Fibroblast of lung (primary cell): ENCODE data around the gene HEG1. TPM values are rescaled to one million over a fixed set of nuclear protein-coding genes. Genes with fewer than 3 reads are reported as not detected.

Source experiments
- DNase-seq, 2 donors: peaks; one replicate each; pipeline versions ENCODE4 v3.0.0 to v3.0.0-alpha.2; 2010; ENCODE audit warnings: low read depth in 2 of 2
- H2AFZ ChIP-seq: 2 replicates; pipeline ENCODE4 v1.5.1; 2012; ENCODE audit warnings: low read length, control low read depth, inconsistent platforms
- H3K27ac ChIP-seq: 2 replicates; pipeline ENCODE4 v1.5.1; 2011; ENCODE audit warnings: low read length, control low read depth; ENCODE audit not compliant: insufficient read depth
- H3K27me3 ChIP-seq: 2 replicates; pipeline ENCODE4 v1.5.1; 2011; ENCODE audit warnings: mild to moderate bottlenecking, low read length; ENCODE audit not compliant: control insufficient read depth, insufficient read depth
- H3K36me3 ChIP-seq: 2 replicates; pipeline ENCODE4 v1.5.1; 2011; ENCODE audit warnings: low read length; ENCODE audit not compliant: control insufficient read depth, insufficient read depth
- H3K4me1 ChIP-seq: 2 replicates; pipeline ENCODE4 v1.5.1; 2011; ENCODE audit warnings: low read length; ENCODE audit not compliant: control insufficient read depth, insufficient read depth; ENCODE audit errors: extremely low read depth
- H3K4me2 ChIP-seq: 2 replicates; pipeline ENCODE4 v1.5.1; 2011; ENCODE audit warnings: low read length, control low read depth; ENCODE audit not compliant: insufficient read depth; ENCODE audit errors: extremely low read depth
- H3K4me3 ChIP-seq, 4 experiments: fragments of 200-600 bp in 1 of 4; sonication (generic) in 1 of 4; replicated peaks in 1 of 4; 2 replicates each; pipeline ENCODE4 v1.5.1; 2011 to 2016; ENCODE audit warnings: low read length in 4 of 4, low read depth in 3 of 4, mild to moderate bottlenecking in 3 of 4, control low read depth in 2 of 4, inconsistent platforms in 1 of 4, mixed read lengths in 1 of 4; ENCODE audit not compliant: insufficient read depth in 1 of 4; ENCODE audit errors: control extremely low read depth in 1 of 4
- H3K79me2 ChIP-seq: 2 replicates; pipeline ENCODE4 v1.5.1; 2012; ENCODE audit warnings: mild to moderate bottlenecking, low read length, inconsistent platforms; ENCODE audit not compliant: control insufficient read depth, insufficient read depth
- H3K9ac ChIP-seq: 2 replicates; pipeline ENCODE4 v1.5.1; 2011; ENCODE audit warnings: mild to moderate bottlenecking, low read length, control low read depth; ENCODE audit not compliant: insufficient read depth
- H3K9me3 ChIP-seq: 2 replicates; pipeline ENCODE4 v1.5.1; 2012; ENCODE audit warnings: low read depth, low read length; ENCODE audit not compliant: control insufficient read depth, insufficient read depth
- H4K20me1 ChIP-seq: 2 replicates; pipeline ENCODE4 v1.5.1; 2011; ENCODE audit warnings: low read length; ENCODE audit not compliant: control insufficient read depth, insufficient read depth; ENCODE audit errors: extremely low read depth
- EZH2 ChIP-seq: IDR thresholded peaks from 2 replicates; pipeline ENCODE4 v1.5.1; 2012; ENCODE audit warnings: low read length, control low read depth, mild to moderate bottlenecking; ENCODE audit errors: missing control alignments
- polyA plus RNA-seq, 2 donors: library from polyadenylated mRNA; depleted of rRNA in 1 of 2; stranded (reverse) in 1 of 2; unstranded in 1 of 2; fragments of >200 nt; gene quantifications; 2 replicates each; pipeline ENCODE4 v1.2.1, GENCODE V29; 2011 to 2012; ENCODE audit warnings: missing spikeins in 1 of 2
- total RNA-seq: library from RNA; depleted of rRNA; stranded (reverse); fragments of >200 nt; gene quantifications from 2 replicates; pipeline ENCODE4 v1.2.1, GENCODE V29; 2014
- TF ChIP-seq, protein P1 (sequence below), 2 donors: IDR thresholded peaks in 1 of 2; conservative IDR thresholded peaks in 1 of 2; 1 replicate in 1 of 2; 2 replicates in 1 of 2; pipeline ENCODE4 v1.5.1; 2011 to 2012; ENCODE audit warnings: low read length in 2 of 2, control low read depth in 1 of 2, inconsistent platforms in 1 of 2, low read depth in 1 of 2, mild to moderate bottlenecking in 1 of 2

HEG1 gene
- total and polyA plus RNA-seq, 2 donors (not counting 1 experiment from before 2014, with no cell fraction given): 137 to 305 TPM

DNA sequence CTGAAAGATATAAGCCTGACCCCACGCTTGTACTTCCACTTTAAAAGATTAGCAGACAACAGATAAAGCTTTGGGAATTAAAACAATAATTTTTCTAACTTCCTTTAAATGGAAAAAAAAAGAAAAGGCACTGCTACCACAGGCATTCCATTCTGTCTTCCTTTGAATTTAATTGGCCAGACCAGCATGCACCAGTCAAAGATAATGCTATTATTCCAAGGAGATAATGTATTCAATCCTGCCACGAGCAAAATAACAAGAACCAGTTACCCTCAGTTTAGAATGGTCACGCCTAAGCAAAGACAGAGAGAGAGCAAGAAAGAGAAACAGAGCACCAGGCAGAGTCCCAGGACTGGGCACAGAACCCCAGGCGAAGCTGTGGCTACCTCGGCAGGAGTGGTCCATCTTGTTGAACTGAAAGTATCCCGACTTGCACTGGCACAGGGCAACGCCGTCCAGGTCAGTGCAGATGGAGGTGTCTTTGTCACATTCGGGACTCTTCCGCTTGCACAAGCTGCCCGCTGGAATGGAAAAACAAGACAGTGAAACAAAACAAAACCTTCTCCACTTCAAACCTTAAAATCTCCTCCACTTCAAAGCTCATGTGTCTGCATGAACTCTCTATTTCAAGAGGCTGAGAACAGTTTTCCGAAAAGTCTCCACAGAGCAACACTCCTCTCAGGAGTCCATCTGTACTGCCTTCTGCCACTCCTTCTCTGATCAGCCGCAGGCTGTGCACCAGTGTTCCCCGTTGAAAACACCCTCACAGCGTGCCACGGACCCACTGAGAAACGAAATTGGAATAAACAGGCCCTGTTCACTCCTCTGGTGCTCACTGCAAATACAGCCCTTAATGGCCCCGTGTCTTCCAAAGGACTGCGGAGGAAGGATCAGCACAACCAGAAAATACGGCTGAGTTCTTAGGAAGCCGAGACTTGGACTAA lies 58.2 kb downstream of the HEG1 start:
- Histone ChIP-seq H3K4me2 (no peak overlapping the region), H3K27ac (no peak overlapping the region), H3K4me3 (no peak overlapping the region), H4K20me1 (no peaks in the 10 kb centered on the region), H3K9me3 (no peaks in the 10 kb centered on the region), H3K79me2 (no peaks in the 10 kb centered on the region), H2AFZ (no peak overlapping the region), H3K4me1 (peaks cover 4% of the 10 kb centered on the region), H3K36me3 (peaks cover 39% of the 10 kb centered on the region), H3K27me3 (no peaks in the 10 kb centered on the region), H3K9ac (no peak overlapping the region)
- no peak for DNase-seq
- TF ChIP-seq EZH2: no peak
- TF ChIP-seq, protein P1, sequence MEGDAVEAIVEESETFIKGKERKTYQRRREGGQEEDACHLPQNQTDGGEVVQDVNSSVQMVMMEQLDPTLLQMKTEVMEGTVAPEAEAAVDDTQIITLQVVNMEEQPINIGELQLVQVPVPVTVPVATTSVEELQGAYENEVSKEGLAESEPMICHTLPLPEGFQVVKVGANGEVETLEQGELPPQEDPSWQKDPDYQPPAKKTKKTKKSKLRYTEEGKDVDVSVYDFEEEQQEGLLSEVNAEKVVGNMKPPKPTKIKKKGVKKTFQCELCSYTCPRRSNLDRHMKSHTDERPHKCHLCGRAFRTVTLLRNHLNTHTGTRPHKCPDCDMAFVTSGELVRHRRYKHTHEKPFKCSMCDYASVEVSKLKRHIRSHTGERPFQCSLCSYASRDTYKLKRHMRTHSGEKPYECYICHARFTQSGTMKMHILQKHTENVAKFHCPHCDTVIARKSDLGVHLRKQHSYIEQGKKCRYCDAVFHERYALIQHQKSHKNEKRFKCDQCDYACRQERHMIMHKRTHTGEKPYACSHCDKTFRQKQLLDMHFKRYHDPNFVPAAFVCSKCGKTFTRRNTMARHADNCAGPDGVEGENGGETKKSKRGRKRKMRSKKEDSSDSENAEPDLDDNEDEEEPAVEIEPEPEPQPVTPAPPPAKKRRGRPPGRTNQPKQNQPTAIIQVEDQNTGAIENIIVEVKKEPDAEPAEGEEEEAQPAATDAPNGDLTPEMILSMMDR (conservative IDR thresholded peaks at IDR 0.05 in 1 of 2, IDR thresholded peaks at IDR 0.05 in 1 of 2; ENCODE audit: low read depth in 1 of 2, low read length in 2 of 2): no peak

DNA sequence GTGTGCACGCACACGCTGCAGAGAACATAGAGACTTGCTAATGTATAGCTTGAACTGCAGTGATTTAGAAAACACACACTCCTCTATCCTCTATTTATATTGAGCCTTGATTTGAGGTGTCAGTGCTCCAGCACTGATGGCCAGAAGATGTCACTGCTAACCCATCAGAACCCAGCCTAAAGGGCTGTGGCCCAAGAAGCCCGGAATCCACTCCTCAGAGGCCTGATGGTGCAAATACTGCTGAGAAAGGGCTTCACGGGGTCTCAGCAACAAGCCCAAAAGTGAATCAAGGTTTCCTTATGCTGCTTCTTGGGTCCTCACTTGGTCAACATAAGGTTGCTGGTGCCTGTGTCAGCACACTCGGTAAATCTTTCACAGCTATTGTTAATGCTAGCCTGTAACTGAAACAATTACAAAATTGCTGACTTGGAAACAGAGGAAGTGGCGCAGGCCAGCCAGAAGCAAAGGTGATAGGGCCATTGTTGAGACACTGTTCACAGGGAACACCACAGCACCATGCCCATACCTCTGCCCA lies 60.3 kb downstream of the HEG1 start:
- Histone ChIP-seq H3K79me2 (no peaks in the 10 kb centered on the region), H3K4me3 (no peak overlapping the region), H3K4me1 (no peaks in the 10 kb centered on the region), H3K9ac (no peak overlapping the region), H3K36me3 (peaks cover 43% of the 10 kb centered on the region), H3K27ac (no peak overlapping the region), H3K4me2 (no peak overlapping the region), H3K27me3 (no peaks in the 10 kb centered on the region), H2AFZ (no peak overlapping the region), H4K20me1 (no peaks in the 10 kb centered on the region), H3K9me3 (no peaks in the 10 kb centered on the region)
- TF ChIP-seq, protein P1 (conservative IDR thresholded peaks at IDR 0.05 in 1 of 2, IDR thresholded peaks at IDR 0.05 in 1 of 2; ENCODE audit: low read depth in 1 of 2, low read length in 2 of 2): peak; percentile 55 to 62
- TF ChIP-seq EZH2: no peak
- peak in 1 of 2 donors; percentile 65 for DNase-seq

DNA sequence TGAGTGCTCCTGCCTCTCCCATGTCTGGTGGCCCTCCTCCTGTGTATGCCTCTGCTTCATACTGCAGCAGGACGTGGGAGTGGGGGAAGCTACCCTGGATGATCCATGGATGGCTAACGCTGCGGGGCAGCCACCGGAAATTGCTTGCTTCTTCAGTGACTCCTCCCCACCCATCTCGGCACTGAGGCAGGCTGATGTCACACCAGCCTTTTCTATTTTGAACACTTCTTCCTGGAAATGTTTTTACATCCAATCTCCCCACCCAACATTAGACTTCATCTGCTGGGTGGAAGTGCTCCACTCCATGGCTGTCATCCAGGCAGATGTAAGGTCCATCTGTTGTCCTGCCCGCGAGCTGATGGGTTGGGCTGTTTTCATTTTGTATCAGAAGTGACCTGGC lies 62.3 kb downstream of the HEG1 start:
- no peak overlapping the region for H2AFZ ChIP-seq
- H4K20me1 ChIP-seq: no peaks in the 10 kb centered on the region
- peak in 1 of 2 donors; percentile 22 for DNase-seq
- H3K9me3 ChIP-seq: no peaks in the 10 kb centered on the region
- no peak overlapping the region for H3K4me2 ChIP-seq
- H3K27ac ChIP-seq: peak overlapping the region; percentile 49
- TF ChIP-seq, protein P1 (conservative IDR thresholded peaks at IDR 0.05 in 1 of 2, IDR thresholded peaks at IDR 0.05 in 1 of 2; ENCODE audit: low read depth in 1 of 2, low read length in 2 of 2): no peak
- no peak for TF ChIP-seq EZH2
- H3K79me2 ChIP-seq: no peaks in the 10 kb centered on the region
- H3K36me3 ChIP-seq: peaks cover 46% of the 10 kb centered on the region
- no peaks in the 10 kb centered on the region for H3K4me1 ChIP-seq
- no peak overlapping the region for H3K9ac ChIP-seq
- no peaks in the 10 kb centered on the region for H3K27me3 ChIP-seq
- no peak overlapping the region for H3K4me3 ChIP-seq
